Cardiac septum (tissue), 1 donor: ENCODE data around the gene ZDHHC8. TPM values are rescaled to one million over a fixed set of nuclear protein-coding genes. Genes with fewer than 3 reads are reported as not detected.

ENCODE experiments used
- DNase-seq: peaks from one replicate; pipeline ENCODE4 v3.0.0-alpha.2; 2020; ENCODE audit warnings: low spot score
- intact Hi-C: fragments of 100-400 bp; cut with DNase I; formaldehyde crosslinking; loops from one replicate; pipeline ENCODE4 v1.14.0; 2022
- total RNA-seq: library from RNA; stranded (reverse); fragmentation: NEBNext Ultra II Directional; extraction: Animal tissue kit (Norgen Biotek cat#: 25700); gene quantifications from one replicate; pipeline ENCODE4 v1.2.1, GENCODE V29; 2021
- donor health status: DM: no; HTN: no; CAD: no.

ZDHHC8 gene
- total RNA-seq, 1 donor from 2014 or later, result 43.4 TPM

DNA sequence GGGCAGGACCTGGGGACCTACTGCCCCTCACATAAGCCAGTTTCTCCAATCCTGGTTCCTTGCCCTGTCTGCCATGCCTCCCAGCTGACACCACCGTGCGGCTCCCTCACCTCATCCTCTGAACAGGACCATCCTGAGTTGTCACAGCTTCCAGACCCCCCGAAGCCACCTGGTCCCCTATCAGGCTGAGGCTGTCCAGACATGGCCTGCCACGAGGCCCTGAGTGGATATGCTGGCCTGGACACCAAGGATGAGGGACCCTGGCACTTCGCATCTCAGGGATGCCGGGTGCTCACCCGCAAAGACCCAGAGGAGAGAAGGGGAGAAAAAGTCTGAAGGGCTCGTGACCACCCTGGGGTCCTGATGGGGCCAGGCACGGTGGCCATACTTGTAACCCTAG, 35.1 kb downstream of the ZDHHC8 start:
- no peak for DNase-seq
- intact Hi-C loops, result no loop called here

DNA sequence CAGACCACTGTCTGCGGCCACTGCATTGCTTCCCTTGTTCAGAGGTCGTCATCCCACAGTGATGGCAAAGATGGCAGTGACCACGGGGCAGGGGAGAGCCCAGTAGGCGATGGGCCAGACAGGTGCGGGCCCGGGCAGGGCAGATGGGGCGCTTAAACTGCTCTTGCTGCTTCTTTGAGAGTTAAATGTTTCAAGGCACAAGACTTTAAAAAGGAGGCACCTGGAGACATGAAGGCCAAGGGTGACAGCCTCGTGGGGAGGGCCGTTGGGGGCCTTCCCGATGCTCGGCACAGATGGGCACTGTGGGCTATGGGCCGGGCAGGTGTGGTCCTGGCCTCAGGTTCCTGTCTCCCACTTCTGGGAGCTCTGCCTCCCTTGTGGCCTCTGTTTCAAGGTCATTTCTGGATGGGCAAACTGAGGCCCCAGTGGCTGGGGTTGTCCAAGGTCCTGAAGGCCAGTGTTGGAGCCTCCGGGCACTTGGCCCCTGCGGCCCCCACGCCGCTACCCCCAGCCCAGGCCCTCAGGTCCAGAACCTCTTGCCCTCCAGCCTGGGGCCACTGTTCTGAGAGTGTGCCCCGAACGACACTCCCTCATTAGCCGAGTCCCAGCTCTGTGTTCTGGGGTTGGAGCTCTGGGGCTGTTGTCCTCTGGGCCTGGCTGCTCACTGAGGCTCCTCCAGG, 36.2 kb downstream of the ZDHHC8 start:
- DNase-seq, result no peak
- intact Hi-C loops, result no loop called here

DNA sequence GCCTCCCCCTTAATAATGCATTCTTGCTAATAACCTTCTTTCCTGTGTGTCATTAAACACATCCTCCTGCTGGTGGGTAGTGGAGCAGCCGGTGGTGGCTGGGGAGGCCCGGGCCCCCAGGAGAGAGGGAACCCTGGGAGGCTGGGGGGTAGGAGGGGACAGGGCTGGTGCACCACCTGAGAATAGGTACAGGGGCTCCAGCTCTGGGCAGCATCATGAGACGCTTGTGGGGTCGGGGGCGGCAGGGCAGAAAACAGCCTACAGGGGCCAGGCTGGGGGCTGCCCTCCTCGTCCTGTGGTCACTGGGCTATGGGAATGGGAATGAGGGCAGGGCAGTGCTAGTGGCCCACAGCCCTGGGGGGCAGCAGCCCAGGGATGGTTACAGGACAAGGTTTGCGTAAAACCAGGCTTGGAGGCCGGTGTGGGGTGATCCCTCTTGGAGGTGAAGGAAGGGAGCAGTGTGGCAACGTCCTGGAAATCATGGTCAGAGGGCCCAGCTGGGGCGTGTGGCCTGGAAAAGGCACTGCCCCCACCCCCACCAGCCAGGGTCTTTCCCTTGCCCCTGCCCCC, 37.7 kb downstream of the ZDHHC8 start:
- intact Hi-C loops, result no loop called here
- DNase-seq, result no peak

DNA sequence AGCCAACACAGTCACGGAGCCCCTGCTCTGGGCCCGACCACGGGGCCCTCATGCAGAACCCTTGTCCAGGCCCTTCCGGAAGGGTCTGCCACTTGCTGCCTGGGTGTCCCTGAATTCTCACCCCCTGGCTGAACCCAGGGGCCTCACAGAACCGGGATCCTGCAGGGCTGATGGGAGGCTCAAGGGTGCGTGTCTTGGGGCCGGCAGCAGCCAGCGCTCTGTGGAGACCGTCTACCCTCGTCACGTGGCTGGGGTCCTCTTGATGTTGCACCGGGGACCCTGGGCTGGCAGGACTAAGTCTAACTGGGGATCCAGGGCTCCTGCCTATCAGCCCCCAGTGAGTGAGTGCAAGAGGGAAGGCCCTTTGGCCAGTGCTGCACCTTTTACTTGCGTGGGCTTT, 38.6 kb downstream of the ZDHHC8 start:
- no peak for DNase-seq

DNA sequence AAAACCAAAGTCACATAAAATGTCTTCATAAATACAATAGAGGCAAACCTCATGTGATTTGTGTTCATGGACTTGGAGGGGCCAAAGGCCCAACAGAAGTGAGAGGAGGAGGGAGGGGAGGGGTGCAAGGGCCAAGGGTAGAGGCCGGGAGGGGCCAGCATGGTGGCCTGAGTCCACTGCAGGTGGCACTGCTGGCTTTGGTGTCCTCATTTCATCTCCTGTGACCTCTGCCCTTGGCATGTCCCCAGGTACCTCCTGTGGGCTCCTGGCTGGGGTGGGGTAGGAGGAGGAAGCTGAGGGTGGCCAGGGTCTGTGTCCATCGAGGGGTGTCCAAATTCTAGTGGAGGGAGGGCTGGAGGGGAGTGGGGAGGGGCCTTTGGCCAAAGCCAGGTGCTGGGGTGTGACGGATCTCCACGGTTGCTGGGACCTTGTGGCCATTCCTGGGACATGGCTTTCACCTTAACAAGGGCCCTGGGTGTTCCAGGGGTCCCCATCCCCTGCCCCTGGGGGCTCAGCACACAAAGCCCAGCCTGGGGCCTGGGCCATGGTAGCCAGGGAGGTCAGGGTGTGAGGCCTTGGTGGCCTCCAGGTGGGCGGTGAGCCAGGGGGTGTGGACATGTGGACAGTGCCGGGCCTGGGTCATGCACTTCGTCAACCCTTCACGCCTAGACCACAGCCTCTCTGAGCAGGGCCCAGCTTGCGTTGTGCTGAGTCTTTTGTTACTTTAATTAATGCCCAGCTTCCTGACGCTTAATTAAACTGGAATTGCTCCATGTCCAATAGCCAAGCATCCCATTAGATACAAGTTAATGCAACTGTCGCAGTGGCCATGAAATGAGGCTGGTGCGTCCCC, 39.9 kb downstream of the ZDHHC8 start:
- intact Hi-C loops, result no loop called here

More for the DNA sequence above, 38.6 kb downstream of the ZDHHC8 start:
- intact Hi-C loops, result no loop called here

DNA sequence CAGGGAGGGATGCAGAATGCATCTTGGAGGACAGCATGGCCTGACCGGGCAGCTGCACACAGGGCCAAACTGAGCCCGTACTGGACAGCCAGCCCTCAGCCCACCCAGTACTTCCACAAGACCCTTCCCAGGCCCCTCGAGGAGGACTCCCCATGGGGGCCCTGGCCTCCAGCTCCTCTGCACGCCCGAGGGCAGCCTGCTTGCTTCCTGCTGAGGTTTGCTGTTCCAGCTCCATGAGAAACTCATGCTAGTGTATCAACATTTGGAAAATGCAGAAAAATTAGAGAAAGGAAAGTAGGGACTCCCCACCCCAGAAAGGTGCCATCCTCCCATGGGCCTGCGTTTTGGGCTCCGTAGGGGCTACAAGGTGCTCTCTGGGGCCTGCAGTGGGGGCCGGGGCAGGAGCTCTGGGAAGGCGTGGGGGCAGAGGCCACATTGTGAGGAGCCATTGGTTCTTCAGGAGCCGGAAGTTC, 40.6 kb downstream of the ZDHHC8 start:
- no peak for DNase-seq
- intact Hi-C loops, result no loop called here

More for the DNA sequence above, 39.9 kb downstream of the ZDHHC8 start:
- no peak for DNase-seq

DNA sequence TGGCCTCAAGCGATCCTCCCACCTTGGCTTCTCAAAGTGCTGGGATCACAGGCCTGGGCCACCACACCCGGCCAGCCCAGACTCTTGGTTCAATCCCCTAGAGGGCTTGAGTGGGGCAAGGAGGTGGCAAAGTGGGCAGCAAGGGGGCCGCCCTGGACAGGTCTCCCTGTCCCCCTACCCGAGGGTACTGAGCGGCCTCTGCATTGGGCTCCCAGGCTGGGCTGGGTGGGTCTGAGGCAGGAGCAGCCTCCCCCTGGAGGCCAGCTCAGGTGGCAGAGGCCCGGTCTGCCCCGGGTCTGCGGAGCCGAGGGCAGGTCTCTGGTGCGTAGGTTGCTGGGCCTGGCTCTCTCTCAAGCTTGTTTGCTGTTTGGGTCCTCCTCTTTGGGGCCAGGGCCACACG, 41.6 kb downstream of the ZDHHC8 start:
- intact Hi-C loops, result no loop called here
- no peak for DNase-seq

DNA sequence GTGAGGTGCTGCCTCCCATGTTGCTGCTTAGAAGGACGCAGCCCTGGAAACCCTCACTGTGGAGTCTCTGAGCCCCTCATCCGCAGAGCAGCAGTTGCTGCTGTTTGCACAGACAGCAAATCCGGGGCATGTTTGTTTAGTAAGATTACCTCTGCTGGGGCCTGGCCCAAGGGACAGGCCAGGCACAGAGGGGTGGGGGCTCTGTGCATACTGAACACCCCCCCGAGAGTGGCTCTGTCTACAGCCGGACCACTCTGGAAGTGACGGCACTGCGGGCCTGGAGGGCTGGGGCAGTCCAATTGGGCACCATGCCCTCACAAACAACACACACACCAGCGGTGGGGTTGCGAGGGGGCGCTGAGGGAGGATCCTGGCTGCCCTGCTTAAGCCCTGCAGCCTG, 42.2 kb downstream of the ZDHHC8 start:
- intact Hi-C loops, result no loop called here
- no peak for DNase-seq

DNA sequence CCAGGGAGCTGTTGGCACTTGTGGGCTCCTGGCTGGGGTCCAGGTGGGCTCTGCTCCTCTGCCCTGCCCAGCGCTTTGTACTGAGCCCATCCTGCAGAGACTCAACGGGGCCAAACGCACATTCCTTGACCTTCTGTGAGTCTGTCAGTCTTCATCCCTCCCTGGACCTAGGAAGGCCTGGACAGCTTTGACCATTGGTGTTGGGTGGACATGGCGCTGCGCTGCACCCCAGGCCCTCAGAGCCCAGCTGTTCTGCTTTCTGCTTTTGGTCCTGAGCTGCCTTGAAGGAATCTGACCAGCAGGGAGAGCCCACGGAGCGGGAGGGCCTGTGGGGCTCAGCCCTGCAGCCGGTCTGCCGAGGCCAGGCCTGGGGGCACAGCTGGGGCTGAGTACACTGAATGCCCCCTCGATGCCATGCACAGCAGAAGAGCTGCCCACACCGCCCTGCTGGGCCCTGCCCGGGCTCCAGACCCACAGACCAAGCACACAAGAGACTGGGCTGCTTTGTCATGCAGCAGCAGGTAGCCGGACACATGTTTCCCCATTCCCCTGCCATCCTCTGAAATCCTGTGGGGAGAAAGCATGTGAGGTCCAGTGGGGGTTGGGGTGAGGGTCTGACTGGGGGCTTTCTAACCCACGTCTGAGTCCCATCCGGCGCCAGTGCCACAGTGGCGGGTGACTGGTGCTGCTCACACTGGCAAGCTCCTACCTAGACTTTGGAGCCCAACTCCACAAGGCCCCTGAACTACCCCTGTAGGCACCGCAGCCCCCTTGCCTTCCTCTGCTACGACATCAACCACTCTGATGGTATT, 43.4 kb downstream of the ZDHHC8 start:
- DNase-seq, result no peak
- intact Hi-C loops, result loop anchor here (5.0 kb wide), 1 partner anchor 82 kb away; no protein-coding TSS in a partner anchor

DNA sequence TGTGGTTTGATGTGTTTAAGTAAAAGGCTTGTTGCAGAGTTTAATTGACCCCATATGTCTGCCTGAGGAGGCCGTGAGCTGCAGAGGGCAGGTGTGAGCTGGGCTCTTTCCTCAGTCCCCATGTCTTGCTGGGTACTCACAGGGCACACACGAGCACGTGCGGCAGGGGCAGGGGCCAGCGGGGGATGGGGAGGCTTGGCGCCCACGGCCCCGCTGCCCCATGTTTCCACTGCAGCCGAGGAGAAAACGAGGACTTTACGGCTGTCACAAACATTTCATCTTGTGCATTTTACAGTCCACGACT, 43.9 kb downstream of the ZDHHC8 start:
- intact Hi-C loops, result loop anchor here (5.0 kb wide), 1 partner anchor 82 kb away; no protein-coding TSS in a partner anchor
- no peak for DNase-seq

DNA sequence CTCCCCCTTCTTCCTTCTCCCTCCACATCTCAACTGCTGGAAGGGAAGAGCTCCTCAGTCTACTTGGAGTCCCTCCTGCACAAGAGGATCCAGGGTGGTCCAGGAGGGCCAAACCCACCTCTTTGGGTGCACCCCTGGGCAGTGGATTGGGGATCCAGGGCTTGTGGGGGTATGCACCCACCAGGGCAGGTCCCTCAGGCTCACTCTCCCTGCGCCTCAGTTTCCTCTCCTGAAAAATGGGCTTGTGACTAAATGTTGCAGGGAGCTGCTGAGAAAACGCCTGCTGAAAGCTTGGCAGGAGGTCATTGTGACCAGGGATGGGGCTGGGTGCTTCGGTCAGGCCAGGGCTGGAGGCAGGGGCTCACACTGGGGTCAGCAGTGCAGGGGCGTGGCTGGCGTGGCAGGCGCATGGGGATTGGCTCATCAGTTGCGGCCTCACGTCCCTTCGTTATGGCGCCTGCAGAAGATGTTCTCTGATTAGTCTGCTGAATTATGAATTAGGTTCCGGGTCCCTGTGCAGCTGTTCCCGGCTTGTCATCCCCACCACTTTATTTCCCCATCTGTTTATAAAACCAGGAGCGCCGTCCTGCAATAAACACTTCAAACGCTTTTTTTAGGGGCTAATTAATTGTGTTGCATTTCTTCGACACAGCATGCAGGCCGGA, 44.9 kb downstream of the ZDHHC8 start:
- intact Hi-C loops, result loop anchor here (5.0 kb wide), 1 partner anchor 81 kb away; no protein-coding TSS in a partner anchor
- DNase-seq, result no peak

DNA sequence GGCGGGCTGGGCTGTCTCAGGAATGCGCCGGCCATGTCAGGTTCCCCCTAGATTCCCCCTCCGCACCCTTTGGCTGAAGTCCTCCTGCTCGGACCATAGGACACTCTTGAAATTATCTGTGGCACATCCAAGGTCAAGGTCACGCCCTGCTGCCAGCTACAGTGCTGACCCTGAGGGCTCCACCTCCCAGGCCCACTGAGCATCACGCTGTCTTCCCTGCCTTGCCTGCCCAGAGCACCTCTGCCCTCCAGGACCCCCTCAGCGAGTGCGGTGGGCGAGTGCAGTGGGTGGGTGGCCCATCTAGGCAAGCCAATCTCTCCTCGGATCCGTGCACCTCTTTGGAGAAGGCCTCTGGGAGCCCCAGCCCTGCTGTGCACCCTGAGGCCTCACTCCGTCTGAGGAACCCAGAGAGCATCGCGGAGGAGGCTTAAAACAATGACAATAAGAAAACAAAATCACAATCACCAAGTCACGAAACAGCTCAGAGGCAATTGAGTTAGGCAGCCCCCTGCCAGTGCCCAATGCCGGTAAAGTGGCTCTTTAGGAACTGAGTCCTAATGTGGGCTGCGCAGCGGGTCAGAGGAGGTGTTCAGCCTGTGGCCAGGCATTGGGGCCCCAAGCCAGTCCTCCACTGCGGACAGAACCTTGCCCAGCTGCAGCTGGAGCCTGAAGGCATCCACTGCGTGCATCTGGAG, 45.8 kb downstream of the ZDHHC8 start:
- no peak for DNase-seq
- intact Hi-C loops, result loop anchor here (5.0 kb wide), 1 partner anchor 80 kb away; no protein-coding TSS in a partner anchor

DNA sequence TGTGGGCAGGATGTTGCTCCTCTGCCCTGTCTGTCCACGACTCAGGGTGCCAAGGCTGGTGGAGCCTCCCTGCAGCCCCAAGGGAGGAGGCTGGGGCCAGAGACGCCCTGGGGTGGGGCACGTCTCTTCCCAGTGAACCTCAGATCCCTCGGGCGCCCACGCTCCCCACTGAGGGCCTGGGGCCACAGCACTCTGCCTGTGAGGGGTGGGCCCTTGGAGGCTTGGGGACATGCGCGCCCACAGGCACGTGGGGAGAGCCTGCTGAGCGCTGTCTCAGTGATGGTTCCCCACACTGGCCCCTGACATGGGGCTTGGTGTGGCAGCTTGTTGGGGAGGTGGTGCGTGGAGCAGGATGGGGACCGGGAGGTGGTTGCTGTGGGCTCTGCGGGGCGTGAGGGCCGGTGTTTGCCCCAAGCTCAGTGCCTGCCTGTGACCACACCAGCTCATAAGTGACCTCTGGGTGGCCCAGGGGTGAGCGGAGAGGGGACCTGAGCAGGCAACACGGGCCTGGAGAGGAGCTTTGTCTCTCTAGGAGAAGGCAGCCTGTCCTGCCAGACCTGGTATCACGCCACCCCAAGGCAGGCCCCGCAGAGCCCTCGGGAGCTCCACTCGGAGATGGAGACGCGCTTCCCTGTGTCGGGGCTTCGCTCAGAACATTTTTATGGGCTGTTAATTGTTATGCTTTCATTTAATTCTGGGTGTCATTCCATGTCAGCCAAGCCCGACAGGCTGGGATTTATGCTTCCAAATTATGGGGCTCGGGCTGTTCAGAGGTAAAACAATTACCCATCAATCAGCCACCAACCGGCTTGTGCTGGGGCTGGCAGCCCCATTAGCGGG, 46.7 kb downstream of the ZDHHC8 start:
- DNase-seq, result no peak
- intact Hi-C loops, result loop anchor here (5.0 kb wide), 1 partner anchor 79 kb away; no protein-coding TSS in a partner anchor

DNA sequence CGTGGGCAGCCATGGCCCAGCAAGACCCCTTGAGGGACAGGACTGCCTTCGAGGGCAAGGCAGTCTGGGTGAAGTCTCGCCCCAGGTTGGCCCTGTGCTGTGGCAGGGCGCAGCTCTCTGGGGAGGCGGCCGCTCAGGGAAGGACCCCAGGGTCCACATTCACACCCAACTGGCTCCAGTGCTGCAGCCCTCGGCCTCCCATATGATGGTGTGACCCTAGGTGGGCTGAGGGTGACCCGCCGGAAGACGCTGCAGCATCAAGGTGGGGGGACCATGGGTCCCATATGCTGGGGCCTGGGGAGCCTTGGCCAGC, 47.3 kb downstream of the ZDHHC8 start:
- DNase-seq, result no peak
- intact Hi-C loops, result loop anchor here (5.0 kb wide), 1 partner anchor 78 kb away; no protein-coding TSS in a partner anchor

DNA sequence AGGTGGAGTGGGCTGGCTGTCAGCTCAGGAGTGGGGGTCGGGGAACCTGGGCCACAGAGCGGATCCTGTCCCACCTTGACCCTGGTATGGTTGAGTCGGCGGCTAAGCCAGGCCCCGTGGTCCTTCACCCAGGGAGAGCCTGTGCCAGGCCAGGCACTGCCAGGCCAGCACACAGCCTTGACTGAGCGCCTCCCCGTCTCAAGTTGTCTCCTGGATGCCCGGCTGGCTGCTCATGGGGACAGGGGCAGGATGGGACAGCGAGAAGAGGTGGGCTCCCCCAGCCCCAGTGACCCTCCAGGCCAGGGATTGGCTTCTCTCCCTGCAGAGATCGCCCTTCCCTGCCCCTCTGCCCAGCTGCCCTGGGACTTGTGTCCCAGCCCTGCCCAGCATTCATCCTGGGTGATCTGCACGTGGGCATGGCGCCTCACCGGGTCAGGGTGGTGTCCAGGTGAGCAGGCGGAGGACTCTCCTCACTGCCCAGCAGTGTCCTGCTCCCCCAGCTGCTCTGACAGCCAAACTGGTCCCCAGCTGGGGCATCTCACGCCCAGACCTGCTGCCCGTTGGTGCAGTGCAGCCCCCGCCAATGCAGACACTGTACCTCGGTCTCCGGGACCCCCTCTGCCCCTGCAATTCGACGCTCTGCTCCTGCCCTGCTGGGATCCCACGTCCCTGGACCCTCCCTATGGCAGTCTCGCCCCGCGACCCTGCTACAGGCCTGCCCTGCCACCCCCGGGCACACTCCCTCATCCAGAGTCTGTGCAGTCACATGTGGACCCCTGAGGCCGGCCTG, 48.0 kb downstream of the ZDHHC8 start:
- DNase-seq, result no peak
- intact Hi-C loops, result loop anchor here (5.0 kb wide), 1 partner anchor 78 kb away; no protein-coding TSS in a partner anchor

DNA sequence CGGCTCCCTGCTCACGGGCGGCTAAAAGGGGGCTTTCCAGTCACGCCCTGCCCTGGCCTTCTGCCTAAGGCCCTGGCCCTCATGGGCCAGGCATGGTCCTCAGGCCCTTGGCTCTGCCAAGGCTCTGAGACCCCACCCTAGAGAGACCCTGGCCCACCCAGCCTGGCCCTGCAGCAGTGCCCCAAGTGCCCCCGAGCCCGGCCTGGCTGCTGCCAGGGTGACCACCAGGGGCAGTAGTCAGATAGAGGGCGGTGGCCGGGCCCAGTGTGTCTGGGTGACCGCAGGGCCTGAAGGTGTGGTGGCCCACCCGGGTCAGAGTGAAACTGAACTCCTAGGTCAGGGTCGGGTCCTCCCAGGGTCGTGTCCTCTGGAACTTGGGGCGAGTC, 48.6 kb downstream of the ZDHHC8 start:
- intact Hi-C loops, result no loop called here
- no peak for DNase-seq

DNA sequence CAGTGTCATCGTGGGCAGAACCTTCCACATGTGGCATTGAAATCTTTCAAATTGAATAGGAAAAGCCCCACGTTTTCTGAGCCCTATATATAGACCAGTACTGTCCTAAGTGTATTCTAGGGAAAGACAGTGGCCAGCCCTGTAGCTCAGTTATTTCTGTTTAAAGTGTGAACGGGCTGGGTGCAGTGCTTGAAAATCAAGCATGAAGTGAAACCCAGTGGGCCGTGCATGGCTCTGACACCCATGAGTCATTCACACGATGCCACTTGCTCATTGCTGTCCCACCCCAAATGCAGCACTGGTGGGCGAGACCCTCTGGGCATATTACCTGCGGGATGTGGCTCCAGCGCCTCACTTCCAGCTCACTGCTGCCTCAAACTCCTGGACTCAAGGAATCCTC, 49.0 kb downstream of the ZDHHC8 start:
- intact Hi-C loops, result no loop called here
- no peak for DNase-seq
